SK-N-SH (cell line): ENCODE measurements around the gene EEFSEC. TPM values are rescaled to one million over a fixed set of nuclear protein-coding genes. Genes with fewer than 3 reads are reported as not detected.

Source experiments
- CTCF ChIA-PET: fragments of 300-600, 350-600 bp; formaldehyde crosslinking; extraction: SDS; loops from one replicate; lab custom pipeline; 2021; lab: Yijun Ruan, JAX
- POLR2A ChIA-PET: fragments of 350-600 bp; sonication (Branson Sonifier 250); formaldehyde crosslinking; extraction: SDS; loops from one replicate; lab custom pipeline; 2020; ENCODE audit warnings: antibody characterized with exemption, inconsistent platforms; lab: Yijun Ruan, JAX
- DNase-seq: peaks from one replicate; pipeline ENCODE4 v3.0.0; 2012
- H2AFZ ChIP-seq: fragments of 200-600 bp; sonication (generic); 2 replicates; pipeline ENCODE4 v1.8.1; 2016; ENCODE audit warnings: antibody characterized with exemption, mild to moderate bottlenecking, low read depth
- H3F3A ChIP-seq: fragments of 200-600 bp; sonication (generic); replicated peaks from 2 replicates; pipeline ENCODE3; 2016; ENCODE audit warnings: antibody characterized with exemption, mild to moderate bottlenecking; ENCODE audit not compliant: insufficient read depth
- H3K27ac ChIP-seq, 2 experiments: fragments of 200-500 bp in 1 of 2; fragments of 200-600 bp in 1 of 2; sonication (Bioruptor generic) in 1 of 2; sonication (generic), shearing (Covaris generic) in 1 of 2; 2 replicates each; pipeline versions ENCODE4 v1.5.1 to v1.6.1; 2014 to 2016; ENCODE audit warnings: low read depth in 2 of 2, inconsistent platforms in 1 of 2, low read length in 1 of 2, mild to moderate bottlenecking in 1 of 2, mixed read lengths in 1 of 2
- H3K27me3 ChIP-seq: fragments of 200-600 bp; sonication (generic), shearing (Covaris generic); 2 replicates; pipeline ENCODE4 v1.6.1; 2016; ENCODE audit warnings: mixed run types; ENCODE audit not compliant: insufficient read depth
- H3K36me3 ChIP-seq, 2 experiments: fragments of 200-500 bp in 1 of 2; fragments of 200-600 bp in 1 of 2; sonication (Bioruptor generic) in 1 of 2; sonication (generic) in 1 of 2; replicated peaks in 1 of 2; 2 replicates each; pipeline versions ENCODE3 to v1.5.1; 2014 to 2016; ENCODE audit warnings: low read length in 1 of 2, mild to moderate bottlenecking in 1 of 2; ENCODE audit not compliant: insufficient read depth in 2 of 2, control insufficient read depth in 1 of 2
- H3K4me1 ChIP-seq, 2 experiments: fragments of 200-500 bp in 1 of 2; fragments of 200-600 bp in 1 of 2; sonication (Bioruptor generic) in 1 of 2; sonication (generic), shearing (Covaris generic) in 1 of 2; 2 replicates each; pipeline versions ENCODE4 v1.5.1 to v1.6.1; 2014 to 2016; ENCODE audit warnings: low read depth in 1 of 2, low read length in 1 of 2, mixed run types in 1 of 2; ENCODE audit not compliant: insufficient read depth in 2 of 2, control insufficient read depth in 1 of 2
- H3K4me2 ChIP-seq: fragments of 200-600 bp; sonication (generic), shearing (Covaris generic); 2 replicates; pipeline ENCODE4 v1.6.1; 2017; ENCODE audit warnings: mixed run types
- H3K4me3 ChIP-seq, 2 experiments: fragments of 200-500 bp in 1 of 2; fragments of 200-600 bp in 1 of 2; sonication (Bioruptor generic) in 1 of 2; sonication (generic), shearing (Covaris generic) in 1 of 2; 2 replicates each; pipeline versions ENCODE4 v1.5.1 to v1.8.1; 2014 to 2016; ENCODE audit warnings: low read depth in 2 of 2, inconsistent platforms in 1 of 2, low read length in 1 of 2, mild to moderate bottlenecking in 1 of 2, mixed read lengths in 1 of 2, moderate library complexity in 1 of 2
- H3K79me2 ChIP-seq: fragments of 200-600 bp; sonication (generic); 2 replicates; pipeline ENCODE4 v1.8.1; 2017; ENCODE audit warnings: mild to moderate bottlenecking; ENCODE audit not compliant: insufficient read depth
- H3K9ac ChIP-seq: fragments of 200-600 bp; sonication (generic); 2 replicates; pipeline ENCODE4 v1.6.1; 2017; ENCODE audit warnings: mixed run types
- H3K9me2 ChIP-seq: fragments of 200-600 bp; sonication (generic); 2 replicates; pipeline ENCODE4 v1.6.1; 2017; ENCODE audit warnings: mixed run types
- H3K9me3 ChIP-seq: fragments of 200-600 bp; sonication (generic); 2 replicates; pipeline ENCODE4 v1.6.1; 2017; ENCODE audit warnings: mixed run types, mild to moderate bottlenecking, moderate library complexity
- H4K20me1 ChIP-seq: fragments of 200-600 bp; sonication (generic); 2 replicates; pipeline ENCODE4 v1.6.1; 2017; ENCODE audit warnings: mild to moderate bottlenecking, mixed run types; ENCODE audit not compliant: insufficient read depth
- ELF1 ChIP-seq: IDR thresholded peaks from 2 replicates; pipeline ENCODE4 v1.4.0; 2012
- FOXJ3 ChIP-seq: sonication (generic); formaldehyde crosslinking; IDR thresholded peaks from 2 replicates; pipeline ENCODE4 v1.5.1; 2020; ENCODE audit warnings: mild to moderate bottlenecking, missing genetic modification reagents
- GABPA ChIP-seq: IDR thresholded peaks from 2 replicates; pipeline ENCODE4 v1.4.0; 2012; ENCODE audit warnings: low read depth, mild to moderate bottlenecking
- PBX3 ChIP-seq: IDR thresholded peaks from 2 replicates; pipeline ENCODE4; 2012
- POLR2AphosphoS5 ChIP-seq: IDR thresholded peaks from 2 replicates; pipeline ENCODE4 v1.6.1; 2012; ENCODE audit warnings: low read depth, low read length
- SIN3A ChIP-seq: IDR thresholded peaks from 2 replicates; pipeline ENCODE4 v1.6.1; 2012; ENCODE audit warnings: low read depth, mild to moderate bottlenecking, low read length, moderate library complexity, borderline replicate concordance
- SMC3 ChIP-seq: IDR thresholded peaks from 2 replicates; pipeline ENCODE4 v1.6.1; 2012; ENCODE audit warnings: low read depth, low read length, improper control_type of control experiment
- TCF12 ChIP-seq: IDR thresholded peaks from 2 replicates; pipeline ENCODE4 v1.4.0; 2012
- USF2 ChIP-seq: fragments of 150-350 bp; IDR thresholded peaks from 2 replicates; pipeline ENCODE4 v1.6.1; 2017; ENCODE audit warnings: antibody characterized with exemption, low read length, low read depth, borderline replicate concordance
- WGBS: methylation state at CpG from one replicate; pipeline ENCODE4 v1.1.6; 2017; ENCODE audit warnings: low lambda C conversion rate; 5-methylcytosine and 5-hydroxymethylcytosine counted together
- polyA plus RNA-seq, 3 experiments: library from polyadenylated mRNA; depleted of rRNA; stranded (reverse); fragments of >200 nt; gene quantifications; 2 replicates each; pipeline ENCODE4 v1.2.3, GENCODE V29; 2012
- TF ChIP-seq, protein P1 (sequence below): fragments of 200-600 bp; sonication (generic); IDR thresholded peaks from 2 replicates; pipeline ENCODE4 v1.6.1; 2017; ENCODE audit warnings: antibody characterized with exemption, mild to moderate bottlenecking, moderate library complexity

Gene EEFSEC
- polyA plus RNA-seq, 1 of the 3 experiments (the other 2 are of a cell fraction): 12.4 TPM

DNA sequence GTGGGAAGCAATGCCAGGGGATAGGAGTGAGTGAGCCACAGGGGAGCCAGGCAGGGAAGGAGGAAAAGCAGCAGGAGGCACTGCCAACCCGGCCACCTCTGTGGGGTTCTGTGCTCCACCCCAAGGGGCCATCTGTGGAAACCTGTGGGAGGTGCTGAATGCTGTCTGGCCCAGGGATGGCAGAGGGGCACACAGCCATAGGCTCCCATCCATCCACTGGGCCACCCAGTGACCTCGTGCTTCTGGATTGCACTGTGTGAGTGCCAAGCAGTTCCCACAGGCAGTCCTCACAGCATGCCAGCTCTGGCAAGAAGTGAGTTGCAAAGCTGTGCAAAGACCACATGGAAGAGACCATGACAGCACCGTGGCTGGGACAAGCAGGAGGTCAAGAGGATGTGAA, 285.9 kb downstream of the EEFSEC start:
- H3F3A ChIP-seq: peaks cover 3% of the 10 kb centered on the region
- no peaks in the 10 kb centered on the region for H3K36me3 ChIP-seq
- no peak overlapping the region for H3K4me3 ChIP-seq
- no peak for DNase-seq
- 35% methylated on average over 3 of the region's 3 CpGs for WGBS
- no peak overlapping the region for H3K27ac ChIP-seq
- ChIA-PET POLR2A (interaction anchor here (0.7 to 1.1 kb wide), 2 partner anchors 9 to 38 kb away, joined by 3 read pairs; no protein-coding TSS in a partner anchor), CTCF (interaction anchor here (0.8 to 1.9 kb wide), 10 partner anchors 9 to 159 kb away, joined by 3 to 13 read pairs (median 5); no protein-coding TSS in a partner anchor)
- TF ChIP-seq, protein P1, sequence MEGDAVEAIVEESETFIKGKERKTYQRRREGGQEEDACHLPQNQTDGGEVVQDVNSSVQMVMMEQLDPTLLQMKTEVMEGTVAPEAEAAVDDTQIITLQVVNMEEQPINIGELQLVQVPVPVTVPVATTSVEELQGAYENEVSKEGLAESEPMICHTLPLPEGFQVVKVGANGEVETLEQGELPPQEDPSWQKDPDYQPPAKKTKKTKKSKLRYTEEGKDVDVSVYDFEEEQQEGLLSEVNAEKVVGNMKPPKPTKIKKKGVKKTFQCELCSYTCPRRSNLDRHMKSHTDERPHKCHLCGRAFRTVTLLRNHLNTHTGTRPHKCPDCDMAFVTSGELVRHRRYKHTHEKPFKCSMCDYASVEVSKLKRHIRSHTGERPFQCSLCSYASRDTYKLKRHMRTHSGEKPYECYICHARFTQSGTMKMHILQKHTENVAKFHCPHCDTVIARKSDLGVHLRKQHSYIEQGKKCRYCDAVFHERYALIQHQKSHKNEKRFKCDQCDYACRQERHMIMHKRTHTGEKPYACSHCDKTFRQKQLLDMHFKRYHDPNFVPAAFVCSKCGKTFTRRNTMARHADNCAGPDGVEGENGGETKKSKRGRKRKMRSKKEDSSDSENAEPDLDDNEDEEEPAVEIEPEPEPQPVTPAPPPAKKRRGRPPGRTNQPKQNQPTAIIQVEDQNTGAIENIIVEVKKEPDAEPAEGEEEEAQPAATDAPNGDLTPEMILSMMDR: no peak
- TF ChIP-seq FOXJ3 (CRISPR knock-in tag): no peak
- H3K4me2 ChIP-seq: no peak overlapping the region
- H3K9me3 ChIP-seq: no peaks in the 10 kb centered on the region
- H3K79me2 ChIP-seq: no peaks in the 10 kb centered on the region
- H3K9ac ChIP-seq: no peak overlapping the region
- H3K27me3 ChIP-seq: no peaks in the 10 kb centered on the region
- H2AFZ ChIP-seq: no peak overlapping the region
- no peaks in the 10 kb centered on the region for H4K20me1 ChIP-seq
- no peaks in the 10 kb centered on the region for H3K9me2 ChIP-seq
- peaks cover 0 to 24% of the 10 kb centered on the region in 2 experiments; a peak in 1 of 4 replicates for H3K4me1 ChIP-seq

- Histone ChIP-seq H3K4me3 (no peak overlapping the region), H3K36me3 (no peaks in the 10 kb centered on the region), H3K4me1 (peaks cover 0 to 8% of the 10 kb centered on the region in 2 experiments; a peak in 1 of 4 replicates), H4K20me1 (no peaks in the 10 kb centered on the region), H3K27me3 (no peaks in the 10 kb centered on the region), H3K27ac (no peak overlapping the region), H2AFZ (no peak overlapping the region), H3K9me2 (no peaks in the 10 kb centered on the region), H3K79me2 (no peaks in the 10 kb centered on the region), H3K9me3 (no peaks in the 10 kb centered on the region), H3K9ac (no peak overlapping the region), H3F3A (no peaks in the 10 kb centered on the region), H3K4me2 (no peak overlapping the region)
- no peak for TF ChIP-seq ELF1
- no peak for TF ChIP-seq SMC3
- TF ChIP-seq GABPA: no peak
- TF ChIP-seq USF2: no peak
- TF ChIP-seq TCF12: no peak
- no peak for TF ChIP-seq POLR2AphosphoS5
- no peak for TF ChIP-seq PBX3
- TF ChIP-seq SIN3A: no peak
- DNase-seq: no peak
- ChIA-PET POLR2A (interaction anchor here (2.1 kb wide), 1 partner anchor 10 kb away, joined by 8 read pairs; no protein-coding TSS in a partner anchor), CTCF (interaction anchor here (1.1 to 3.8 kb wide), 7 partner anchors 9 to 176 kb away, joined by 3 to 12 read pairs (median 3); no protein-coding TSS in a partner anchor)
- WGBS: 20% methylated on average over 1 of the region's 7 CpGs
Observed at GRCh38 chr3:128442070-128442469, 288.8 kb downstream of the EEFSEC start.
